Activated CD4-positive, alpha-beta T cell treated with anti-CD3 and anti-CD28 coated beads, Interleukin-2, Interleukin-6, amounts not matched to agents 100 ng/mL and 50 ng/mL, durations not matched to agents 16 hours and 8 hours (primary cell): Measurements from ENCODE around the gene GRM3.

ENCODE experiments used
- DNase-seq: peaks from one replicate; pipeline ENCODE4 v3.0.0-alpha.2; 2020

Gene GRM3

DNA sequence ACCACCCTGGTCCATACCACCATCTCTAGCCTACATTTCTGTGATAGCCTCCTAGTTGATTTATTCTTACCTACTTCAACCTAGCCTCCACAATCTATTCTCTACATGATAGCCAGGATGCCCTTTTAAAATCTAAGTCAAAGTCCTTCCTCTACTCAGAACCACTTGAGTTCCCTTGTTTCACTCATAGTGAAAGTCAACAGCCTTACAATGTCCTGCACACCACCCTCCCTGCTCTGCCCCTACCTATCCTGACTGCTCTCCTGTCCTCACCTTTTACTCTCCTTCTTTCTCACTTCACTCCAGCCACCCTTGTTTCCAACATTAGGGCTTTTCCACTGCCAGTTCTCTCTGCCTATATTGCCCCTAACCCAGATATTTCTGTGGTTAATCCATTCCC, 146.7 kb downstream of the GRM3 start:
- no peak for DNase-seq

DNA sequence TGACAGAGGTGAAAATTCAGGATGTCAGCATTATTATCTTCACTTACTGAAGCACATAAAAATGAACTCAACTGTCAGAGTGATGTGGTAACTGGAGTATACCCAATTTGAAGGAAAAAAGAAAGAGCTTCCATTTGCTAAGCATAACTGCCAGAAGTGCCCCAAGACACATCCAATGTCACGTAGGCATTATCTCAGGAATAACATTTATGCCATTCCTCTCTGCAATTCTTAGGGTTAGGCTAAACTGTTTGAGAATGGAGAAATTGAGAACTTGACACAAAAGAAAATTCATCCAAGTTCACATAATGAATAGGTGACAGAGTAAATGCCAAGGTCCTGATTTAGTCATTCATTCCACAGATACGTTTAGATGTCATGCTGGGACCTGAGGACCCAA, 148.6 kb downstream of the GRM3 start:
- DNase-seq, result no peak

- DNase-seq, result no peak
Measured at GRCh38 chr7:86793136-86793535, 149.4 kb downstream of the GRM3 start.

- no peak for DNase-seq
Measured at GRCh38 chr7:86814661-86815379, 171.1 kb downstream of the GRM3 start.

GRCh38 chr7:86815556-86815955, 171.8 kb downstream of the GRM3 start:
- DNase-seq, result no peak

DNA sequence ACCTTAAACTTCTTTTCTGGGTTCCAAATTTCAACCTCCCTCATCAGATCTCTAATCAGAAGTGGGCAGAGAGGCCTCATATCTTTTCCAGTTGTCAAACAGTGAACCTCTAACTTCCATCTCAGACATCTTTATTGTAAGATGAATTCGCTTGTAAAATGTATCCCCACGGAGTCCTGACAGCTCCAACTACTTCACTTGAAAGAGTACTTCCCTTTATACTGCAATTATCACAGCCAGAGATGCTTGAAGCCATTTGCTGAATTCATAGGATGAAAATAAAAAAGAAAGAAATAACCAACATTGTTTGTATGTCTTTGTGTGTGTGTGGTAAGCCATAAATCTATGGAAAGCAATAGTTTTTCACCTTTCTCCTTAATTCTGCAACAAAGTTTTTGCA, 175.2 kb downstream of the GRM3 start:
- no peak for DNase-seq

GRCh38 chr7:86823769-86824168, 180.1 kb downstream of the GRM3 start:
- DNase-seq, result no peak

DNA sequence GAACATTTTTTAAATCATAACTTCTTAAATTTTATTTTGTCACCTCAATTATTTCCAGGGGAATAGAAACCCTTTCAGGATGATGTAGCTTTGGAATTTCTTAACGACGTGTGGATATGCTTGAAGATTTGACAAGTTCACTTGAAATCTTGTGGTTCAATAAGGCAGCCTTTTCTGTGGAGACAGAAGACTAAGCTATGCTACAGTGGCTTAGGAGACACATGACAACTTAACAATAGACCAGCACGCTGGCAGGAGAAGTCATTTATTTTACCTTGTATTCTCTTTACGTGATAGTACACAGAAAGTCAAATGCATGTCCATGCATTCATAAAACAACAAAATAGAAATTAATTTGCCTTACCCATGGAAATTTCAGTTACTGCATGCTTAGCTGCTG, 181.6 kb downstream of the GRM3 start:
- DNase-seq, result no peak

- DNase-seq, result no peak
Measured at GRCh38 chr7:86826948-86827347, 183.2 kb downstream of the GRM3 start.

DNA sequence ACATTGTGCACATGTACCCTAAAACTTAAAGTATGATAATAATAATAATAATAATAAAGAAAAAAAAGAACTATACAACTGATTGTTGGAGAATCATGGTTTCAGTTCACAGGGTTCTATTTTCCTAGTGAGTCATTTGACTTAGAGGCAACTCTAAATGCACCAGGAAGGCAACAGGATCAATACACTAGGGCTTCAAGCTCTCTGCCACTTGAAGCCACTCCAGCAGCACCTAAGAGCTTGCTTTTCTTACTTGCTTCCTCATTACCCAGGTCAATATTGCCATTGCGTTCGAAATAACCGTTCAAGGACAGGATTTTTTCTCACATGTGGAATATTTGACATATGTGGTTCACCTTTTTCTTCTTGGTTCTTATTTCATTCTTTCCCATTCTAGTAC, 189.7 kb downstream of the GRM3 start:
- DNase-seq, result no peak

DNA sequence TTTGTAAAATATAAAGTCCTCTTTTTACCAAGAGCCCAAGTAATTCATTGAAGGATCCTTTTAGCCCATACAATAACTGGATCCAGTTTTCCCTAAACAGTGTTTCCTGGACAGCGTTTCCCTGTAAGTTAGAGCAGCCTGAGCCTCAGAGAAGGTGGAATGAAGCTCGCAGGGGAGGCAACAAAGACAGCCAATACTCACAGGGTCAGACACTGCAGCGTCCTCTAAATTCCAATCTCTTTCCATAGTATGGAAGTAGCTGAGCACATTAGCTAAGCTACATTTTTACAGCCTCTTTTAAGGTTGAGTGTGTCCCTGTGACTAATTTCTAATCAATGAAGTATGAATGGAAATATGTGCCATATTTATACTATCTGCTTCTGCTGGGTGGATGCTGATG, 193.5 kb downstream of the GRM3 start:
- DNase-seq, result no peak

- peak; percentile 14 for DNase-seq
Measured at GRCh38 chr7:86844608-86845007, 200.9 kb downstream of the GRM3 start.

DNA sequence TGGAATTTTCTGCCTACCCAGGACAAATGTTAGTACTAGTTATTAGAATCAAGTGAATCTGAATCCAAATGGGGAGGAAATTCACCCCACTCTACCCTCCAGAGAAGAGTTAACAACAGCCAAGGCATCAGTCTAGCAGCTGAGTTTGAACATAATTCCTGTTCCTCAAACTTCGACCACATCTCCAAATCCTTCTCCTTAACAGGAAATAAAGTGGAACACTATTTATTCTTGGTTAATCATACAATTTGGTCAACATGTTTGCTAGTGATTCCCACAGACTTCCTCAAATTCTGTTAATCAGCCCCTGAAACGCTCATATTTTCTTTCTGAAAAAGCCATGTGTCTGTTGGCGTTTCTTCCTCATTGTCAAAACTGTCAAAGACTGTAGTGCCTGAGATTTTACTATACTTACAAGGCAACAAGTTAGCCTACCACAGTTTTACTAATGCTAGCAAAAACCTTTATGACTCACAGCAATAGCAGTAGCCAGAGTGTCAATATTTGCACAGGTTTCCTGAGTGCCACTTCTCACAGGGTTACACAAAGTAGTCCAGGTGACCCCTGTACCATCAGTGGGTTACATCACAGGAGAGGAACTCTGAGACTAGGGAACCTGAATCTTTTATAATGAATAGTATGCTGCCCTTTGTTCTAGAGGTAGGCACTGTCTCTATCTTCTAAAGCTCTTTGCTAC, 202.9 kb downstream of the GRM3 start:
- DNase-seq, result no peak

GRCh38 chr7:86848226-86848625, 204.5 kb downstream of the GRM3 start:
- DNase-seq, result no peak

DNA sequence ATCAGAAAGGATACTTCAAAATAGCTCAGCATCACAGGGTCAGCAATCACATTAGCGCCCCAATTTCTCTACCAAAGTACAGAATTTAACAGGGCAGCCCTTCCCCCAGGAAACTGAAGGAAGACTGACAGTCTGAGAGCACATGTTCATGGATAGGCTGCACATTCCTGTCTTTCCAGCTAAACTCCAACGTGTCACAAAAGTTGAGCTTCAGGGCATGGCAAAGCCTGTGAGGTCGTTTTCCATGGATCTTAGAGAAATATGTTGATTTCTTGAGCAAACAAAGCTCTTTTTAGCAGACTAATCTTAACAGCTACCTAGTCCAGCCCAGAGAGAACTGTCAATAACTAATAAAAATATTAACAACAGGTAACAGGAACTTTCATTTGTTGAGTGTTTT, 207.9 kb downstream of the GRM3 start:
- DNase-seq, result no peak

DNA sequence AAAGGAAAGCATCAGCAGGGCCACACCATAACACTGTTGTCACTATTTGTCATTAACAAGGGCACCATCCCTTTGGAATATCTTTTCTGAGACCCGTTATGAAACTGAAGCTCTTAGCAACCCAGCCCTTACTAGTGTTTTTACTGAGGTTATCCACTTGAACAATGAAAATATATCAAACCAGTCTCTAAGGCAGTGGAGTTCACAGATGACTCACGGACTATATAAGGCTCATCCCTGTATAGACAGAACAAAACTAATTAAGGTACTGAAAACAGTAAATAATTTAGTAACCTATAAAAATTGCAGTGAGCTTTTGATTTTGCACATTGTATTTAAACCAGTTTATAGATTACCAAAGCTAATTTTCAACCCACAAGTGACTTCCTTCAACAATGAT, 219.7 kb downstream of the GRM3 start:
- DNase-seq, result no peak

DNA sequence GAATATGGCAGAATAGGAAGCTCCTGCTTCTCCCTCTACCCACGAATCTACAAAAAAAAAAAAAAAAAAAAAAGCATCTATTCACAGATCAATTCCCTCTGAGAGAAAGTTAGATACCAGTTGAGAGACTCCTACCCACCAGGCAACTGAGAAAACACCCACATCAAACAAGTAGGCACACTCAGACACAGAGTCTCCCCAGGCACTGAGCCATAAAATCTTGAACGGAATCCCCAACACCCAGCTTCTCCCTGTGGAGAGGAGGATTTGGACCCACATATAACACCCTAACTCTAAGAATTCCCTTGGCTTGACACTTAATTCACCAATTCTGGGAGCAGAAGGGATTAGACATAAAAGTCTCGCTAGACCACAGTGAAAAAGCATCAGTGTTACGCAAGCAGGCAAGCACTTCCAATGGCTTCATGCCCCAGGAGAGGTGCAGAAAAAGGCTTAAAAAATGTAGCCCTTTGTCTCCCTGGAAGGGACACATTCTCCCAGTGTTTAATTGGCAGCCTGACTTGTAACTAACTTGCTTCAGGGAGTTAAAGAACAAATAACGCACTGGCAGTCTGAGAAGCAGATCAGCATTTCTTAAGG, 223.6 kb downstream of the GRM3 start:
- no peak for DNase-seq

DNA sequence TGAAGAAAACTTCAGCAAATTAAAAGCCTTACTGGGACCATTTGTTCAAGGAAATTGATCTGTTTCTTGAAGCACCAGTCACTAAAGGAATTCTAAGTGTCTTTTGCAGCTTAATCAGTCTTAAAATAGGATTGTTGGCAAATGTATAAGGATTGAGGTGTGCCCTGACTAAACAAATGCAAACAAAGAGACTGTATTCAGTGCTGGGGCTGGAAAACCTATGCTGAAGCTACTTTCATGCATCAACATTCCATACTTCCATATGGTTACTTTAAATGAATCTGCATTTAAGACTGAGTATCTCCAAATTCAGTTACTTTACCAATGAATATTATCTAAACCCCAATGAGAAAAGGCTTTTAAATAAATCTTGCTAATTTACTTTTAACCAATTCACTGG, 232.4 kb downstream of the GRM3 start:
- no peak for DNase-seq

- no peak for DNase-seq
Measured at GRCh38 chr7:86884152-86884551, 240.4 kb downstream of the GRM3 start.

GRCh38 chr7:86889501-86889900, 245.8 kb downstream of the GRM3 start:
- DNase-seq, result no peak

DNA sequence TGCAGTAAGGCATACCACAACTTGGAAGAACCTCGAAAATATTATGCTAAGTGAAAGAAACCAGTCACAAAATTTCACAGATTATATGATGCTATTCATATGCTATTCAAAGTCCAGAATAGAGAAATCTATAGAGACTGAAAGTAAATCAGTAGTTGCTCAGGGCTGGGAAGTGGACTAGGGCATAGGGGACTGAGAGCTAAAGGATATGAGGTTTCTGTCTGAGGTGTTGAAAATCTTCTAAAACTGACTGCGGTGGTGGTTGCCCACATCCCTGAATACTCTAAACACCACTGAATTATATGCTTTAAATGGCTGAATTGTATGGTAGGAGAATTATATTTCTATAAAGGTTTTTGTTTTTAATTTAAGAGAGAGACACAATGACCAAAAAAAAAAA, 254.5 kb downstream of the GRM3 start:
- DNase-seq, result no peak

DNA sequence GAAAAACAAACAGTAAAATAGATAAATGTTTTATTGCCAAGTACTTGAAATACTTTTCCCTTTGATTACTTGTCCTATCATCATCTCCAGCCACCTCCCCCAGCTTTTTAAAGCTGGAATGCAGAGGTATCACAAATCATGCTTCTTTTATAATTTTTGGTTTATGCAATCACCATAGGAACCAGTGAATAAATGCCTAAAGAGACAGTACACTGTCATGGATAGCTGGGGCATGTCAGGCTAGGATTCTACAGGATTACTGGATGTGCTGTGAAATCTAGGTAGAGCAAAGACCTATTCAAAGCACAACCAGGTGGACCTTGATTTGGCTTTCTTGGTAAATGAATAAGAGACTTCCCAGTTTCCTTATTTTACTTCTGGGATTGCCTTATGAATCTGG, 257.2 kb downstream of the GRM3 start:
- no peak for DNase-seq

DNA sequence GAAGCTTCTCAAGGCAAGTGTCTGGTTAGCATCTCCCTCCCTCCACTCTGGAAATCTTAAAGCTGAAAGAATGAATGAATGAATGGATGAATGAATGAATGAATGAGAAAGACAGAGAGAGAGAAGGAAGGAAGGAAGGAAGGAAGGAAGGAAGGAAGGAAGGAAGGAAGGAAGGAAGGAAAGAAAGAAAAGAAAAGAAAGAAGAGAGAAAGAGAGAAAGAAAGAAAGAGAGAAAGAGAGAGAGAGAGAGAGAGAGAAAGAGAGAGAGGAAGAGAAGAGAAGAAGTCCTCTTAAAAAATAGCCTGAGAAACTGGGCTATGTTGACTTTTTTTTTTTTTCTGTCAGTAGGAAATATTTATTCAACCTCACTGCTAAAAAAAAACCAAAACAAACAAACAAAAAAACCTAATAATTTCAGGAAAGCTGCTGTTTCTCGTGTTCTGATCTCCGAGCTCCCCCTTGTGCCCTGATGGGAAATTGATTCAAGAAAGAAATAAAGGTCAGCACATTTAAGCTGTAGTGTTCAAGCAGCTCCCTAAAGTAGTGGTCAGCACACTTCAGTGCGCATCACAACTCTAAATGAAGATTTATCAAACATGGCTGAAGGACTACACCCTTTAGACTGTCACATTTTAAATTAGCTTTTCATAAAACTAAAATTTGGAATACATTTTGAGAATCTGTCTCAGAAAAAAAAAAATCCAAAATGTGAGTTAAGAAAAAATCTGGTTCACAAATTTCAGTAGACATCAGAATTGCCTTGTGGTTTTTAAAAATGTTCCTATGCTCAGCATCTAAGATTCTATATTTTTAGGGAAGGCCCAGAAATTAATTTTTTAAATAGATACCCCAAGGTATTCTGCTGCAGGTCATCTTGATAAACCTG, 261.5 kb downstream of the GRM3 start:
- DNase-seq, result peak; percentile 18
